Hepatocyte (in vitro differentiated cells): ENCODE data around the gene CDK14. TPM values are rescaled to one million over a fixed set of nuclear protein-coding genes. Genes with fewer than 3 reads are reported as not detected.

Experiments
- DNase-seq: peaks from one replicate; pipeline ENCODE4 v3.0.0-alpha.2; 2016; ENCODE audit warnings: low spot score
- H2AFZ ChIP-seq: fragments of 200-600 bp; sonication (generic); 2 replicates; pipeline ENCODE4 v1.6.0; 2016; ENCODE audit warnings: antibody characterized with exemption, mild to moderate bottlenecking
- H3K27ac ChIP-seq: fragments of 200-600 bp; sonication (generic); 2 replicates; pipeline ENCODE4 v1.5.1; 2016; ENCODE audit warnings: mild to moderate bottlenecking
- H3K27me3 ChIP-seq: fragments of 200-600 bp; sonication (generic); 2 replicates; pipeline ENCODE4 v1.6.1; 2016
- H3K36me3 ChIP-seq: fragments of 200-600 bp; sonication (generic); replicated peaks from 2 replicates; pipeline ENCODE4 v1.5.1; 2016; ENCODE audit warnings: low read depth; ENCODE audit not compliant: insufficient read depth
- H3K4me1 ChIP-seq: fragments of 200-600 bp; sonication (generic); 2 replicates; pipeline ENCODE4 v1.5.1; 2016; ENCODE audit warnings: mild to moderate bottlenecking, moderate library complexity; ENCODE audit not compliant: insufficient read depth
- H3K4me2 ChIP-seq: fragments of 200-600 bp; sonication (generic); 2 replicates; pipeline ENCODE4 v1.6.0; 2016
- H3K4me3 ChIP-seq: fragments of 200-600 bp; sonication (generic); 2 replicates; pipeline ENCODE4 v1.5.1; 2016; ENCODE audit warnings: mild to moderate bottlenecking
- H3K79me2 ChIP-seq: fragments of 200-600 bp; sonication (generic); 2 replicates; pipeline ENCODE4 v1.6.0; 2017; ENCODE audit warnings: mild to moderate bottlenecking
- H3K9me2 ChIP-seq: fragments of 200-600 bp; sonication (generic); replicated peaks from 2 replicates; pipeline ENCODE4 v1.6.0; 2017; ENCODE audit warnings: mild to moderate bottlenecking; ENCODE audit not compliant: insufficient read depth
- H3K9me3 ChIP-seq: fragments of 200-600 bp; sonication (generic); 2 replicates; pipeline ENCODE4 v1.5.1; 2016; ENCODE audit warnings: low read depth, mild to moderate bottlenecking
- H4K20me1 ChIP-seq: fragments of 200-600 bp; sonication (generic); 2 replicates; pipeline ENCODE4 v1.6.0; 2016; ENCODE audit warnings: mild to moderate bottlenecking; ENCODE audit not compliant: insufficient read depth, poor library complexity, severe bottlenecking
- EZH2 ChIP-seq: fragments of 200-600 bp; sonication (generic); IDR thresholded peaks from 2 replicates; pipeline ENCODE4 v1.6.1; 2016; ENCODE audit warnings: antibody characterized with exemption, mild to moderate bottlenecking, borderline replicate concordance
- EZH2phosphoT487 ChIP-seq: fragments of 200-600 bp; sonication (generic); IDR thresholded peaks from one replicate; pipeline ENCODE4 v1.6.1; 2018; ENCODE audit warnings: antibody characterized with exemption, mild to moderate bottlenecking, low read depth, moderate library complexity; ENCODE audit not compliant: unreplicated experiment, severe bottlenecking
- WGBS: methylation state at CpG from one replicate; pipeline ENCODE4 v1.1.6; 2016; ENCODE audit warnings: low lambda C conversion rate; ENCODE audit errors: missing lambda C conversion rate; 5-methylcytosine and 5-hydroxymethylcytosine counted together
- polyA plus RNA-seq: library from polyadenylated mRNA; unstranded; fragments of >200 nt; fragmentation: Nextera tagmentation; extraction: Ambion mirVana; gene quantifications from 2 replicates; pipeline ENCODE4 v1.2.1, GENCODE V29; 2016
- total RNA-seq: library from RNA; depleted of rRNA; stranded (reverse); fragments of >200 nt; gene quantifications from 2 replicates; pipeline ENCODE4 v1.2.3, GENCODE V29; 2014
- TF ChIP-seq, protein P1 (sequence below): fragments of 200-600 bp; sonication (generic); IDR thresholded peaks from 2 replicates; pipeline ENCODE4 v1.5.1; 2016; ENCODE audit warnings: antibody characterized with exemption, mild to moderate bottlenecking; ENCODE audit not compliant: poor library complexity

The CDK14 gene
- total and polyA plus RNA-seq, 2 experiments from 2014 or later = 8.6 to 23.5 TPM

DNA sequence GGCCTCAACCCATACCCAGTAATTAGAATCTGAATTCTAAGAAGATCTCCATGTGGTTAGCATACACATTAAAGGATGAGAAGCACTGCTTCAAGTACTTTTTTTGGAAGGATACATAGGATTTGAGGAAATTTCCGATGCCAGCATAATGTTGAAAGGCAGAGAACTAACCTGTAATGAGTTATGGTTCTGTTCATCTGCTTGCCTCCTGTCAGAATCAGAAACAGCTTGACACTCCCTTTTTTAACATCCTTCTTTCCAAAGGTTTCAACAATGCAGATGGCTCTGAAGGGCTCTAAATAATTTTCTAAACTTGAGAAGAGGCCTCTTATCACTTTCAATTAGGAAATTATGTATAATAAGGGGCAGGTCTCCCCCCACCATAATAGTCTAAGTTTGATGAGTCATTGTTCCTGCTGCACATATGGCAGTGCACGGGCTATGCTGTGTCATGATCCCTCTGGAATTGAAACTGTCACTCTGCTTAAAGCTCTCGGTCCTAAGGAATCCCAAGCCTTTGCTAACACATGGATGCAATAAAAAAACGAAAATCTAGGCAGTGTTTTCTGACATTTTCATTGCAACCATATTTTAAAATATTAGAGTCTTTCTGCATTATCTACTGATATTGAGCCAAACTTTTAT lies 376.9 kb downstream of the CDK14 start:
- Histone ChIP-seq H3K79me2 (no peaks in the 10 kb centered on the region), H3K4me3 (no peak overlapping the region), H3K27me3 (no peaks in the 10 kb centered on the region), H2AFZ (no peak overlapping the region), H3K4me2 (no peak overlapping the region), H3K9me3 (peaks cover 7% of the 10 kb centered on the region), H3K36me3 (no peaks in the 10 kb centered on the region), H3K4me1 (no peaks in the 10 kb centered on the region), H4K20me1 (no peaks in the 10 kb centered on the region), H3K27ac (no peak overlapping the region), H3K9me2 (no peaks in the 10 kb centered on the region)
- no peak for DNase-seq
- 88% methylated on average over 4 of the region's 4 CpGs for WGBS
- no peak for TF ChIP-seq EZH2phosphoT487
- no peak for TF ChIP-seq EZH2
- TF ChIP-seq, protein P1, sequence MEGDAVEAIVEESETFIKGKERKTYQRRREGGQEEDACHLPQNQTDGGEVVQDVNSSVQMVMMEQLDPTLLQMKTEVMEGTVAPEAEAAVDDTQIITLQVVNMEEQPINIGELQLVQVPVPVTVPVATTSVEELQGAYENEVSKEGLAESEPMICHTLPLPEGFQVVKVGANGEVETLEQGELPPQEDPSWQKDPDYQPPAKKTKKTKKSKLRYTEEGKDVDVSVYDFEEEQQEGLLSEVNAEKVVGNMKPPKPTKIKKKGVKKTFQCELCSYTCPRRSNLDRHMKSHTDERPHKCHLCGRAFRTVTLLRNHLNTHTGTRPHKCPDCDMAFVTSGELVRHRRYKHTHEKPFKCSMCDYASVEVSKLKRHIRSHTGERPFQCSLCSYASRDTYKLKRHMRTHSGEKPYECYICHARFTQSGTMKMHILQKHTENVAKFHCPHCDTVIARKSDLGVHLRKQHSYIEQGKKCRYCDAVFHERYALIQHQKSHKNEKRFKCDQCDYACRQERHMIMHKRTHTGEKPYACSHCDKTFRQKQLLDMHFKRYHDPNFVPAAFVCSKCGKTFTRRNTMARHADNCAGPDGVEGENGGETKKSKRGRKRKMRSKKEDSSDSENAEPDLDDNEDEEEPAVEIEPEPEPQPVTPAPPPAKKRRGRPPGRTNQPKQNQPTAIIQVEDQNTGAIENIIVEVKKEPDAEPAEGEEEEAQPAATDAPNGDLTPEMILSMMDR = no peak

DNA sequence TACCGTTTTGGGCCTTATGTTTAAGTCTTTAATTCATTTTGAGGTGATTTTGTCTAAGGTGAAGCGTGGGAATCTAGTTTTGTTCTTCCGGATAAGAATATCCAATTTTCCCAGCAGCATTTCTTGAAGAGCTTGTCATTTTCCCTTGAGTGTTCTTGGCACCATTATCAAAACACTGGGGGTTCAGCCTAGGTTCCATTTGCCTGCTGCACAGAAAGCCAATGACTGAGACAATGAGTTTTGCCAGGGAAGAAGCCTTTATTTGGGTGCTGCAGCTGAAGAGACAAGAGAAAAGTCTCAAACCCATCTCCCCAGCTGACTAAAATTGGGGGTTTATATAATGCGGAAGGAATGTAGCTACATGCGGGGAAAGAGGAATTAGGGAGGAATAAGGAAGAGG lies 380.9 kb downstream of the CDK14 start:
- no peaks in the 10 kb centered on the region for H4K20me1 ChIP-seq
- H3K4me3 ChIP-seq = no peak overlapping the region
- H3K36me3 ChIP-seq = no peaks in the 10 kb centered on the region
- no peaks in the 10 kb centered on the region for H3K9me2 ChIP-seq
- H3K27ac ChIP-seq = no peak overlapping the region
- TF ChIP-seq EZH2 = no peak
- TF ChIP-seq EZH2phosphoT487 = no peak
- TF ChIP-seq, protein P1 = no peak
- H3K4me2 ChIP-seq = no peak overlapping the region
- DNase-seq = no peak
- no peaks in the 10 kb centered on the region for H3K4me1 ChIP-seq
- H2AFZ ChIP-seq = no peak overlapping the region
- 97% methylated on average over 5 of the region's 5 CpGs for WGBS
- H3K79me2 ChIP-seq = no peaks in the 10 kb centered on the region
- peaks cover 7% of the 10 kb centered on the region for H3K9me3 ChIP-seq
- H3K27me3 ChIP-seq = no peaks in the 10 kb centered on the region

DNA sequence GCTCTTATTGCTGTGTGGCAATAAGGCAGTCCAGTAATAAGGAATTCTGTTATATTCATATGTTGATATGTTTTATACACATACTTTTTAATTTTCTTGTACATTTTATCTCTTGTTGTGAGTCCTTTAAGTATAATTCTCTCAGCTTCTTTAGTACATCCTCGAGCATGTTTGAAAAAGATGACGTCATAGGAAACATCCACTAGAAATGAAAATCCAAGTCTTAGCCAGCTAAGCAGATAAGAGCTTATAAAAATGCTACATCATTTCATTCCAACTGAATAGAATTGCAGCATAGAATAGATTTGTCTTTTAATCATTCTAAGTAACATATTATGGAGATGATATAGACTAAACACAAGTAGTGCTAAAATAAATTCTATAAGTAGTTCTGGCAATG lies 384.4 kb downstream of the CDK14 start:
- TF ChIP-seq EZH2phosphoT487 (no peak), EZH2 (no peak)
- TF ChIP-seq, protein P1 = no peak
- Histone ChIP-seq H3K4me2 (no peak overlapping the region), H3K36me3 (no peaks in the 10 kb centered on the region), H3K9me2 (no peaks in the 10 kb centered on the region), H3K4me3 (no peak overlapping the region), H2AFZ (no peak overlapping the region), H3K79me2 (no peaks in the 10 kb centered on the region), H3K27me3 (no peaks in the 10 kb centered on the region), H3K9me3 (peaks cover 7% of the 10 kb centered on the region), H4K20me1 (no peaks in the 10 kb centered on the region), H3K4me1 (no peaks in the 10 kb centered on the region), H3K27ac (no peak overlapping the region)
- 61% methylated on average over 2 of the region's 2 CpGs for WGBS
- no peak for DNase-seq
